ENCODE data around the gene SPINDOC.
"Not testable (repeated sequence)": the region's sequence is repeated elsewhere in the genome, so short reads cannot be mapped to it uniquely, and the experiment has no call there.

Gene SPINDOC

GRCh38 chr11:63858628-63859550 lies 45.6 kb downstream of the SPINDOC start:
- no peak for DNase-seq

DNA sequence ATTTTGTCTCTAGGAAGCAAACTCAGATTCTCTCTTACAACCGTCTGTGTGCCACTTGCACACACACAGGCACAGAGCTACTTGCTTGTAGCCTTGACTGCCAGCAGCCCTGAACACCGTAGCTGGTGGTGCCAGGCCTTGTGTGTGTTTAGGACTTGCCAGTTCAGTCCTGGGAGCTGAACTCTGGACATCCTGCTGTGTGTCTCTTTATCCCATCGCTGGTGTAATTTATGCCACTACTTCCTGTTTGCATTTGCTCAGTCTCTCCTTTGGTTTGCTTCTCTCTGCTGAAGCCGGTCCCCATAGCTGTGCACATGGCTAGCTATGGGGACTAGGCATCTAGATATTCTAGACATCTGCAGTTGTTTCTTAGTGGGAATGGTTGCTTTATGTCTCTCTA lies 49.7 kb downstream of the SPINDOC start:
- no peak for DNase-seq

GRCh38 chr11:63863620-63864019 lies 50.4 kb downstream of the SPINDOC start:
- not testable (repeated sequence) for DNase-seq

- DNase-seq, result peak; percentile 83
Observed at GRCh38 chr11:63866211-63866610, 53.0 kb downstream of the SPINDOC start.

GRCh38 chr11:63867511-63867910 lies 54.3 kb downstream of the SPINDOC start:
- no peak for DNase-seq

DNA sequence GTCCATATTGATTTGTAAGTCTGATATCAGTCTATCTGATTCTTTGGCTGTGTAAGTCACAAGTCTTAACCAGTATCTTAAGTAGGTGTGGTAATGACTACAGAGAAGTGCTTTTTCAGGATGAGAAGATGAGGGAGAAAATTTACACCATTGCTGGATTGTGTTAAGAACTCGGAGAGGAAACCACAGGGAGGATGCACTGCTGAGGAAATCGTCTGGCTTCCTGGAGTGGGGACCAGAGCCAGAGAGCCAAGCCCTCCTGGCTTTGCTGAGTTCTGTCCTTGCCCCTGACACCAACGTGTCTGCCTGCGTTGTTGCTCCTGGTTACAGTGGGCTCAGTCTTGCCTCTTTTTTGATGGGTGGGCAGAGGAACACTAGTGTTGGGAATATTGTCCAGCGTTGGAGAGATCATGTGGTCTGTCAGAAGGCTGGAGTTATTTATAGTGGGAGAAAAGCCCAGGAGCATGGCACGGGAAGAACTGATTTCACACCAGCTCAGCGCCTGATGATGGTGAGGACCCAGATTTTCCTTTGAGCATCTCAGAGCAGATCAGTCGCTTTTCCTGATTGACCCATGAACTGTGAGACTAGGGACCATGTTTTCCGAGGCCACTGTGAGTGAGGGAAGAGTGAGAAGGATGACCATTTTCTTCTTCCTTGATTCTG lies 55.3 kb downstream of the SPINDOC start:
- DNase-seq, result no peak

DNA sequence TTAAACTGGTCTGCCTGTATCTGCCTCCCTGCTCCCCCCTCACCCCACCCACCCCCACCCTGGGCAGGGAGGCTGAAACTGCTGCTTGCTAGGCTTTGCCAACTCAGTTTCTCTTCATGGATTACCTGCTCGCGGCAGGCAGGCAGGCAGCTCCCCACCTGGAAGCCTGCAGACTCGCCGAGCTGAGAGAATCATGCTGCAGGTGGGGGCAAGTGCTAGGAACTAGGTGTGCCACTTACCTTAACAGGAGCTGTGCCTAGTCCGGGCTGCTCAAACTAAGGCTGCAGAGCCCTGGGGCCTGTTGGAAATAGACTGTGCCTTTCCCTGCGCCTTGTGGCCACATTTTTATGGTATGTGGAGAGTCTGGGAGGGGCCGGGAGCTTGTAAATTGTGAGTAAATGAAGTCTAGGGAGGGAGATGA lies 55.9 kb downstream of the SPINDOC start:
- DNase-seq, result no peak

- no peak for DNase-seq
Observed at GRCh38 chr11:63869683-63870082, 56.4 kb downstream of the SPINDOC start.

DNA sequence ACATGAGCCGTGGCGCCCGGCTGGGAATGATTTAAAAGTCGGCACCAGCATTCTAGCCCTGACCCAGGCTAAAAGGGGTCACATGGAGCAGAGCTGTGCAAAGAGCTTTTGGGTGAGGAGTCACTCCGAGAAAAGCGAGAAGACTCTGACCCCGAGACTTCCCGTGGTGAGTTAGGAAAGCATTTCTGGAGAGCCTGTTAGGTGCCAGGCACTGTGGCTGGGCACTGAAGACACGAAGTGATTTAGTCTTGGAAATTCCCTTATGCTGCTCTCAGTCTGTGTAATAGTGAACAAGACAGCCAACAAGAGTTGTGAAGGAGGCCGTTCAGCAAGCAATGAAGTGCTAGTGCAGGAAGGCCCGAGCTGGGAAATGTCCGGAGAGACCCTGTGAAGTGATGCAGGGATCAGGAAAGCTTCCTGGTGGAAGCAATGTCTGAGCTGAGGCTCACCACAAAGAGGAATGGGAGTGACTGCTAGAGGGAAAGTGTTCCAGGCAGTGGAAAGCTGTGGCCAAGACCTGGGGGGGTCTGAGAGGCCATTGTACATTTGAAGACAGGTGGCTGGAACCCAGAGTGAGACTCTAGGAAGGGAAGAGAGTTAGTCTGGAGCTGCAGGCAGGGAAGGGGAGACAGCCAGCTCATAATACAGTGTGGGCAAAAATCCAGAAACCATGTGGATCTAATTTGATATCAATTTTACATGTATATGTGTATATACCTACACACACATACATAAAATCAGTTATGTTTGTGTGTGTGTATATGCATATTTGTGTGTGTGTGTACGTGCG lies 57.3 kb downstream of the SPINDOC start:
- no peak for DNase-seq

DNA sequence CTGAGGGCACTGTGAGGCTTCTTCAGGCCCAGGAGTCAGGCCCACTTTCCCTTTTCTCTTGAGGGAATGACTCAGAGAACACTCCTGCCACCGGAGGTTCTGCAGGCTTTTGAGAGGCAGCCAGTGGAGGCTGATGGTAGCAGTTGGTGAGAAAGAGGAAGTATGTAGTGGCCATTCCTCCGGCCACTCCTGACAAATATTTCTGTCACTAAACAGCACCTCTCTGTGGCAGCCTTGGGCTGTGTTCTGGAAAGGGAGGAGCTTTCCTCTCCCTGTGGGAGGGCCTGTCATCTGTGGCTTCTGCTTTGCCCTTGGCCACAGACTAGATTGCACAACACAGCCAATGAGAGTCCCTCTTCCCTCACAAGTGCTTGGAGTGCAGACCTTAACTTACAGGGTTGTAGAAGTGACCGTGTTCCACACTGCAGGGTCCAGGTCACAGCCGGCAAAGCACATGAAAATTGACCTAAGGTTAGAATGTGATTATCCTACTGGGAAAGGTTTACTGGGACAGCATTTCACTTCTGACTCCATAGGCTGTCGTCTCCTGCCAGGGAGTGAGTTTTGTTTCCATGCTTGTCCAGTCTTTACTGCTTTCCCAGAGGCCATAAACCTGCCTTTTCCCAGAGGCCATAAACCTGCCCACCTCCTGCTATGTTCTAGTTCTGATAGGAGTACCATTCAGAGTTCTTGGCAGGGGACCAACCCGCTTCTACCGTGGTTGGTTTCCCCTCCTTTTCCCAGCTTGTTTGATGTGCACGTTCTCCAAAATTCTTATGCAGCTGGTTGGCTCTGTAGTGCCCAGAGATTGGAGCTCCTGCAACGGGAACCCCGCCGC lies 58.9 kb downstream of the SPINDOC start:
- DNase-seq, result no peak

GRCh38 chr11:63872800-63873197 lies 59.5 kb downstream of the SPINDOC start:
- DNase-seq, result no peak

- no peak for DNase-seq
Observed at GRCh38 chr11:63873311-63873710, 60.1 kb downstream of the SPINDOC start.

- no peak for DNase-seq
Observed at GRCh38 chr11:63874511-63874910, 61.3 kb downstream of the SPINDOC start.

DNA sequence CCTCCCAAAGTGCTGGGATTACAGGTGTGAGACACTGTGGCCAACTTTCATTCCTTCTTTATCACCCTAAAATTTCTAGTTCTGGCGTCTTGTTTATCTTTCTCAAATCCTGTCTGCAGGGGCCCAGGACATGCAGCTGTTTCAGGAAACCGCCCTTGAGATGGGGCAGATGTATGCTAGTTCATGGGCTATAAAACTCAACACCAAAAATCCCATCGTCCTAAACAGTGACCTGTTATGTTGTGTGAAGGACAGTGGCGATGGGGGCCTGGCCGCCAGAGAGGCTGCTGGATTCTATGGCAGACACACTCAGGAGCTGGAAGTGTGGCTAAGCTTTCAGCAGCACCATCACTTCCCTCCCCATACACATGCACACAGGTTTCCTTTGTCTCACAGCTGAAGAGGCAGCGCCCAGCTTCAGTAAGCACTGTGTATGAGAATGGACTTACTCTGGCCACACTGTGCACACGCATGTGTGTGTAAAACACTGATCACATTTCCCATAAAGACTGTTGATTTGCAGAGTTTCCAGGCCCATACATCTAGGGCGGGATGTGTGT lies 62.3 kb downstream of the SPINDOC start:
- DNase-seq, result no peak

GRCh38 chr11:63876616-63877015 lies 63.4 kb downstream of the SPINDOC start:
- no peak for DNase-seq

Data from activated CD8-positive, alpha-beta memory T cell treated with anti-CD3 and anti-CD28 coated beads for 24 hours (primary cell).